ENCODE results near the gene NBPF15.
"Not testable (repeated sequence)": the region's sequence is repeated elsewhere in the genome, so short reads cannot be mapped to it uniquely, and the experiment has no call there.

The NBPF15 gene
- long read RNA-seq, partial matches to known transcripts = 1 of 9 reads
- long read RNA-seq, other reads (novel, unspliced or antisense) = 8 of 9 reads

GRCh38 chr1:144461136-144461759 is at the start of gene NBPF15:
TSS of gene NBPF15 (minus strand) at chr1:144461669. CDS start at chr1:144440003, 21,666 bp downstream.
- H3K27me3 ChIP-seq (ENCODE audit: insufficient read depth, poor library complexity, severe bottlenecking); H3K27ac ChIP-seq (replicated peaks): not testable (repeated sequence)
- peak; percentile 0 to 28 for DNase-seq (ENCODE audit: low read depth in 1 of 2, low spot score in 1 of 2)
- peak within 1 kb of the TSS; percentile 51 for H3K4me3 ChIP-seq (replicated peaks; ENCODE audit: insufficient read depth, low read length)

- not testable (repeated sequence) for H3K27ac ChIP-seq (replicated peaks); H3K4me3 ChIP-seq (replicated peaks; ENCODE audit: insufficient read depth, low read length); H3K27me3 ChIP-seq (ENCODE audit: insufficient read depth, poor library complexity, severe bottlenecking); DNase-seq (ENCODE audit: low read depth in 1 of 2, low spot score in 1 of 2)
Measured at GRCh38 chr1:144496429-144496828, 35.0 kb upstream of the NBPF15 start.

- H3K27ac ChIP-seq (replicated peaks); H3K27me3 ChIP-seq (ENCODE audit: insufficient read depth, poor library complexity, severe bottlenecking); DNase-seq (ENCODE audit: low read depth in 1 of 2, low spot score in 1 of 2); H3K4me3 ChIP-seq (replicated peaks; ENCODE audit: insufficient read depth, low read length): not testable (repeated sequence)
Measured at GRCh38 chr1:144494130-144494529, 32.7 kb upstream of the NBPF15 start.

GRCh38 chr1:144490394-144490793 is 28.9 kb upstream of the NBPF15 start:
- DNase-seq (ENCODE audit: low read depth in 1 of 2, low spot score in 1 of 2); H3K27me3 ChIP-seq (ENCODE audit: insufficient read depth, poor library complexity, severe bottlenecking); H3K27ac ChIP-seq (replicated peaks); H3K4me3 ChIP-seq (replicated peaks; ENCODE audit: insufficient read depth, low read length): not testable (repeated sequence)

- H3K27ac ChIP-seq (replicated peaks); DNase-seq (ENCODE audit: low read depth in 1 of 2, low spot score in 1 of 2): not testable (repeated sequence)
Measured at GRCh38 chr1:144487002-144487401, 25.5 kb upstream of the NBPF15 start.

GRCh38 chr1:144485048-144485993 is 23.9 kb upstream of the NBPF15 start:
- not testable (repeated sequence) for H3K4me3 ChIP-seq (replicated peaks; ENCODE audit: insufficient read depth, low read length); H3K27ac ChIP-seq (replicated peaks); DNase-seq (ENCODE audit: low read depth in 1 of 2, low spot score in 1 of 2); H3K27me3 ChIP-seq (ENCODE audit: insufficient read depth, poor library complexity, severe bottlenecking)

More at GRCh38 chr1:144487002-144487401, 25.5 kb upstream of the NBPF15 start:
- not testable (repeated sequence) for H3K4me3 ChIP-seq (replicated peaks; ENCODE audit: insufficient read depth, low read length); H3K27me3 ChIP-seq (ENCODE audit: insufficient read depth, poor library complexity, severe bottlenecking)

GRCh38 chr1:144473897-144474296 is 12.4 kb upstream of the NBPF15 start:
- H3K4me3 ChIP-seq (replicated peaks; ENCODE audit: insufficient read depth, low read length); H3K27me3 ChIP-seq (ENCODE audit: insufficient read depth, poor library complexity, severe bottlenecking); H3K27ac ChIP-seq (replicated peaks); DNase-seq (ENCODE audit: low read depth in 1 of 2, low spot score in 1 of 2): not testable (repeated sequence)

GRCh38 chr1:144471434-144471833 is 10.0 kb upstream of the NBPF15 start:
- not testable (repeated sequence) for H3K27me3 ChIP-seq (ENCODE audit: insufficient read depth, poor library complexity, severe bottlenecking); DNase-seq (ENCODE audit: low read depth in 1 of 2, low spot score in 1 of 2); H3K27ac ChIP-seq (replicated peaks); H3K4me3 ChIP-seq (replicated peaks; ENCODE audit: insufficient read depth, low read length)

- H3K4me3 ChIP-seq (replicated peaks; ENCODE audit: insufficient read depth, low read length) = peak overlapping the region; percentile 51
- H3K27ac ChIP-seq (replicated peaks); H3K27me3 ChIP-seq (ENCODE audit: insufficient read depth, poor library complexity, severe bottlenecking): not testable (repeated sequence)
Measured at GRCh38 chr1:144461778-144462177, 309 bp upstream of the NBPF15 start.

GRCh38 chr1:144460686-144461085 is 783 bp downstream of the NBPF15 start:
- H3K4me3 ChIP-seq (replicated peaks; ENCODE audit: insufficient read depth, low read length) = peak overlapping the region; percentile 51
- DNase-seq (ENCODE audit: low read depth in 1 of 2, low spot score in 1 of 2); H3K27me3 ChIP-seq (ENCODE audit: insufficient read depth, poor library complexity, severe bottlenecking); H3K27ac ChIP-seq (replicated peaks): not testable (repeated sequence)

More at GRCh38 chr1:144461778-144462177, 309 bp upstream of the NBPF15 start:
- DNase-seq (ENCODE audit: low read depth in 1 of 2, low spot score in 1 of 2) = not testable (repeated sequence)

- not testable (repeated sequence) for H3K27me3 ChIP-seq (ENCODE audit: insufficient read depth, poor library complexity, severe bottlenecking); H3K4me3 ChIP-seq (replicated peaks; ENCODE audit: insufficient read depth, low read length); H3K27ac ChIP-seq (replicated peaks); DNase-seq (ENCODE audit: low read depth in 1 of 2, low spot score in 1 of 2)
Measured at GRCh38 chr1:144442402-144442801, 19.1 kb downstream of the NBPF15 start.

- H3K4me3 ChIP-seq (replicated peaks; ENCODE audit: insufficient read depth, low read length); H3K27ac ChIP-seq (replicated peaks); DNase-seq (ENCODE audit: low read depth in 1 of 2, low spot score in 1 of 2); H3K27me3 ChIP-seq (ENCODE audit: insufficient read depth, poor library complexity, severe bottlenecking): not testable (repeated sequence)
Measured at GRCh38 chr1:144439737-144440136, 21.7 kb downstream of the NBPF15 start.

GRCh38 chr1:144418891-144419694 is 42.4 kb downstream of the NBPF15 start:
- H3K4me3 ChIP-seq (replicated peaks; ENCODE audit: insufficient read depth, low read length); H3K27ac ChIP-seq (replicated peaks): not testable (repeated sequence)
- DNase-seq (ENCODE audit: low read depth in 1 of 2, low spot score in 1 of 2) = peak in 1 of 2 experiments; percentile 2

GRCh38 chr1:144413404-144414118 is 47.9 kb downstream of the NBPF15 start:
- not testable (repeated sequence) for DNase-seq (ENCODE audit: low read depth in 1 of 2, low spot score in 1 of 2); H3K27ac ChIP-seq (replicated peaks); H3K27me3 ChIP-seq (ENCODE audit: insufficient read depth, poor library complexity, severe bottlenecking)
- H3K4me3 ChIP-seq (replicated peaks; ENCODE audit: insufficient read depth, low read length) = peak overlapping the region; percentile 31

More at GRCh38 chr1:144418891-144419694, 42.4 kb downstream of the NBPF15 start:
- not testable (repeated sequence) for H3K27me3 ChIP-seq (ENCODE audit: insufficient read depth, poor library complexity, severe bottlenecking)
